ENCODE measurements around the gene SERTAD1.
A peak's percentile ranks its signal among the peaks of the same experiment; 100 is the strongest.

The SERTAD1 gene

GRCh38 chr19:40424637-40425449 lies 949 bp downstream of the SERTAD1 start:
- DNase-seq = peak in 3 of 10 donors; percentile 57 to 78 (median 66)
- intact Hi-C loops (cut with DNase I) = loop anchor here (10.0 kb wide), 1 partner anchor 120 kb away; no protein-coding TSS in a partner anchor

GRCh38 chr19:40423938-40424337 lies 1.9 kb downstream of the SERTAD1 start:
- DNase-seq = no peak
- intact Hi-C loops (cut with DNase I) = loop anchor here (10.0 kb wide), 1 partner anchor 119 kb away; no protein-coding TSS in a partner anchor

- intact Hi-C loops (cut with DNase I) = loop anchor here (10.0 kb wide), 1 partner anchor 118 kb away; no protein-coding TSS in a partner anchor
Observed at GRCh38 chr19:40422748-40423566, 2.8 kb downstream of the SERTAD1 start.

GRCh38 chr19:40421993-40422747 lies 3.6 kb downstream of the SERTAD1 start:
- intact Hi-C loops (cut with DNase I) = loop anchor here (10.0 kb wide), 1 partner anchor 117 kb away; no protein-coding TSS in a partner anchor
- DNase-seq = no peak

More at GRCh38 chr19:40422748-40423566, 2.8 kb downstream of the SERTAD1 start:
- no peak for DNase-seq

- intact Hi-C loops (cut with DNase I) = loop anchor here (10.0 kb wide), 1 partner anchor 116 kb away; no protein-coding TSS in a partner anchor
- DNase-seq = peak; percentile 74 to 98 (median 83)
Observed at GRCh38 chr19:40420766-40421765, 4.7 kb downstream of the SERTAD1 start.

- no peak for DNase-seq
- intact Hi-C loops (cut with DNase I) = loop anchor here (10.0 kb wide), 1 partner anchor 116 kb away; no protein-coding TSS in a partner anchor
Observed at GRCh38 chr19:40420451-40420765, 5.4 kb downstream of the SERTAD1 start.

- DNase-seq = no peak
- intact Hi-C loops (cut with DNase I) = loop anchor here (10.0 kb wide), 1 partner anchor 115 kb away; no protein-coding TSS in a partner anchor
Observed at GRCh38 chr19:40419780-40420179, 6.0 kb downstream of the SERTAD1 start.

- intact Hi-C loops (cut with DNase I) = no loop called here
- peak in 1 of 10 donors; percentile 60 for DNase-seq
Observed at GRCh38 chr19:40419066-40419612, 6.7 kb downstream of the SERTAD1 start.

- intact Hi-C loops (cut with DNase I) = no loop called here
- no peak for DNase-seq
Observed at GRCh38 chr19:40418040-40418439, 7.8 kb downstream of the SERTAD1 start.

- intact Hi-C loops (cut with DNase I) = no loop called here
- no peak for DNase-seq
Observed at GRCh38 chr19:40417643-40417981, 8.2 kb downstream of the SERTAD1 start.

GRCh38 chr19:40416918-40417642 lies 8.7 kb downstream of the SERTAD1 start:
- peak in 1 of 10 donors; percentile 59 for DNase-seq
- intact Hi-C loops (cut with DNase I) = no loop called here

- intact Hi-C loops (cut with DNase I) = no loop called here
- no peak for DNase-seq
Observed at GRCh38 chr19:40415768-40416167, 10.0 kb downstream of the SERTAD1 start.

- intact Hi-C loops (cut with DNase I) = no loop called here
- DNase-seq = peak in 1 of 10 donors; percentile 64
Observed at GRCh38 chr19:40414542-40415535, 11.0 kb downstream of the SERTAD1 start.

GRCh38 chr19:40413291-40413845 lies 12.4 kb downstream of the SERTAD1 start, which contains the start of gene PRX:
Gene PRX (minus strand): TSS chr19:40413378. CDS start chr19:40407932, 5,446 bp downstream.
- no peak for DNase-seq
- intact Hi-C loops (cut with DNase I) = no loop called here

GRCh38 chr19:40412866-40413265 lies 12.9 kb downstream of the SERTAD1 start:
- DNase-seq = no peak
- intact Hi-C loops (cut with DNase I) = no loop called here

- intact Hi-C loops (cut with DNase I) = no loop called here
- DNase-seq = no peak
Observed at GRCh38 chr19:40411958-40412499, 13.8 kb downstream of the SERTAD1 start.
